ENCODE results near the gene PDE1C.

Gene PDE1C

DNA sequence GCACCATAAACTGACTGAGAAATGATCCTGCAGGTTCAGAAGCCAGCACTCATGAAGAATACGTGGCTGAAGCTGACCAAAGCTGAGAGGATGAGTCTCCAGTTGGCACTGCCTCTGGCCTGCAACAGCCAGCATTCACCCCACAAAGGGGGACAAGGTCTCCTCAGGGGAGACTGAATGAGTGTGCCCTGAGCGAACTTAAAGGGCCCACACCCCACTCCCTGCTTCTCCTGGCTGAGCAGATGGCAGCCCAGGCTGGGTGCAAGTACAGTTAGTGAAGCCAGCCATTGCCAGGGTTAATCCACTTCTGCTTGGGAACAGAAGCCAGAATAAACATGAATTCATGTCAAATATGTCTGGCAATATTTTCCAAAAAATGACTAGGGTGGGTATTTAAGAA lies 285.1 kb downstream of the PDE1C start:
- DNase-seq, result peak in 2 of 58 donors; percentile 2 to 25

DNA sequence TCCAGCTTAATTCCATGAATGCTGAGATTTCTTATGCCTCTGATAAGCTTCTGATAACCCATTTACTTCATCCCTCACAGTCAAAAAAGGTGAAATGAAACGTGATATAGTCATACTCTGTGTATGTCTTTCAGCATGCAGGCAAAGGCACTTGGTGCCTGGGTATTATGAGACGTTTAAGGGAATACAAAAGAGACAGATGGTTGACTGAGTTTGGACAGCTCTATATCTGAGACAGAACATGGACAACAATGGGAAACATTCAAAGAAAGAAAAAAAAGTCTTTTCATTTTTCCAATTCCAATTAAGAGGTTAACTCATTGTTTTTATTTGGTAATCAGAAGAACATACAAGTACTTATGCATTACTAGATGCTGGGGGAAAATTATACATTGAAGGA lies 287.0 kb downstream of the PDE1C start:
- DNase-seq, result no peak

DNA sequence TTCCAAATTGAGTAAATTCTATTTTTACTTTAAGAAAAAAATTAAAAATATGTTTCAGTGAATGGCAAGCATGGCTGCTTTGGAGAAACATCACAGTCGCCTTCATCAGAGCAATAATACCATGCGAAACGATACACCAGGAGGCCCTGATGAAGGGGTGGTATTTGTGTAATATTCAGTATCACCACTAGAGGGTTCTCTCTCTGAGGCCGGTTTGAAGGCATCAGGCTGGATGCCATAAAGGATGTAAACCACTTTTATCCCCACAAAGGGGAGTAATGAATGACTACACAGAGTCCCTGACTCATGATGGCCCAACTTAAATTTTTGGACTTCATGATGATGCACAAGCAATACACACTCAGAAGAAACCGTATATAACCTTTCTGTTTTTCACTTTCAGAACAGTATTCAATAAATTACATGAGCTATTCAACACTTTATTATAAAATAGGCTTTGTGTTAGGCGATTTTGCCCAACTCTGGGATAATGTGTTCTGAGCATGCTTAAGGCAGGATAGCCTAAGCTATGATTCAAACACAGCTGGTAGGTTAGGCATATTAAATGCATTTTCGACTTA lies 287.7 kb downstream of the PDE1C start:
- DNase-seq, result peak in 5 of 58 donors; percentile 5 to 41 (median 7)

DNA sequence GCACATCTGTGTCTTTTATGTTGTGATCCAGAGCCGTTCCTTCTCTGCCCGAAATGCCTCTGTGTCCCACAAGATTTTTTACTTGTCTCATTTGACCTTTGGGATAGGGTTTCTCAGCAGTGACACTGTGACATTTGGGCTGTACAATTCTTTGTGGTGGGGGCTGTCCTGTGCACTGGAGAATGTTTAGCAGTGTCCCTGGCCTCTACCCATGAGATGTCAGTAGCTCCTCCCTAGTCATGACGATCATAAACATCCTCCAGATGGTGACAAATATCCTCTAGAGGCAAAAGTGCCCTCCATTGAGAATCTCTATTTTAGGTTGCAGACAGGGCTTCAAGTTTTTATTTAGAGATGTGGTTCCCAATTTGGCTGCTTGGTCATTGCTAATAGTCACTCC lies 291.9 kb downstream of the PDE1C start:
- DNase-seq, result no peak

DNA sequence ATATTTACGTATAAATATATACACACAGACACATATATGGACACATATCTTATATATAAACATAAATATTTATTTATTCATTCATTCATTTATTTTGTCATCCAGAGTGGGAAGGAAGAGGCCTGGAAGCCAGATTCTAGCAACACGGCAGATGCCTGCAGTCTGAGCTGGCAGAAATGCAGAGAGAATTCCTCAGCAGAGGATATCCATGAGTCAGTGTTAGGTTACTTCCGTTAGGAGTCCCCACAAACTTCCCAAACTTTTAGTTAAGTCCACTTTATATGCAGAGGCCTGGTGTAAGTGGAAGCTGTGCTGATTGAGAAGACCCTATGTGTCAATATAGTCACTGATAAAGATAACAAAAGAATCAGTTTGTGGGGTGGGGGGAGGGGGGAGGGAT lies 293.6 kb downstream of the PDE1C start:
- no peak for DNase-seq

DNA sequence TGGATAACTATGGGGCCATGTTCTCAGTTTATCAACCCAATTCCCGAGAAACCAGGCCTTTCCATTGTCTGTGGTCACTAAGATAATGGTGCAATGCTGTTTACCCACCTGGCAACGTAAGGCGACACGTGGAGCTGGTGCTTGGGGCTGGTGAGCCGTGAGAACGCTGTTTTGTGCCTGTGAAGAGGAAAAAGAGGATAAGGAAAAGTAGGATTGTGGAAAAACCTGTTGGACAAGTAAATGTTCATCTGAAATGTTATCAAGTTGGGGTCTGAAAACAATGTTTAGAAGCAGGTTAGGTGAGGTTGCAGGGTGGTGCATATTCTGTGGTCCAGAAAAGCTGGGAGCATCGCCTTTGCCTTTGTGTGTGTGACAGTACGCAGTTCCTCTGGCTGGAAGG lies 294.7 kb downstream of the PDE1C start:
- DNase-seq, result no peak

DNA sequence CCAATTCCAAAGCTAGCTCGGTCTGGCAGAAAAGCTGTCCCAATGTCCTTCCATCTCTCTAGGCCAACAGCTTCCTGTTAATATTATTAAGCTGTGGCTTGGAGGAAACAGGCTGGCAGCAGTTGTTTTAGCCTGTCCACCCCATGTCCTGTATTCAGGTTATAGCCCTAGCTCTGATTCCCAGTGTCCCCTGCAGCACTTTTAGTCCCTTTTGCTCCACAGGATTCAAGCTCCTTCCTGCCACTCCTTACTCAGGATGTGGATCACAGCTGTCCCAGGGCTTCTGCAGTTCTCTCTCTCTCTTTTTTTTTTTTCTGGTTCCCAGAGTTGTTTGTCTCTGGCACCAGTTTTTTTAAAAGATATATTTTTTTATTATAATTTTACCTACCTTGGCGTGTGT lies 298.0 kb downstream of the PDE1C start:
- no peak for DNase-seq

DNA sequence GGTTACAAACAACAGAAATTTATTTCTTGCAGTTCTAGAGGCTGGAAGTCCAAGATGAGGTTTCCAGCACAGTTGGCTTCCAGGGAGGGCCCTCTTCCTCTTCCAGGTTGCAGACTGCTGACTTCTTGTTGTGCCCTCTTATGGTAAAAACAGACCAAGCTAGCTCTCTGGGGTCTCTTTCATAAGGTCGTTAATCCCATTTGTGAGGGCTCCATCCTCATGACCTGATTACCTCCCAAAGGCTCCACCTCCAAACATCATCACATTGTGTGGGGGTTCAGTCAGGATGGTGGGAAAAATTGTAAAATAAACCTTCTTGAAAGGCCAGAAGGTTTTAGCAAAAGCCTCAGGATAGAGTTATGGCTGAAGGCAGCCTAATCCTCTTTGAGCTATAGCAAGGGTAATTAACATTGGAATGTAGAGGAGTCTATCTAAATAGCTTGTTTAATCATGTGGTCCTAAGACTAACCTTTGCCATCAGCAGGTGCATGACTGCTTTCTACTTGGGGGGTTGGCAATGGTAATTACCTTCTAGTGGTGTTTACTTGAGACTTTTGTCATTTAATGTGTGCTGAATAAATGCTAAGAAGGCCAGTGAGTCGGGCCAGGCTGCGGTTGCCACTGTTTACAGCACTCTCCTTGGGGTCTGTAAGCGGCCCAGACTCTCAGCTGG lies 302.4 kb downstream of the PDE1C start:
- no peak for DNase-seq

DNA sequence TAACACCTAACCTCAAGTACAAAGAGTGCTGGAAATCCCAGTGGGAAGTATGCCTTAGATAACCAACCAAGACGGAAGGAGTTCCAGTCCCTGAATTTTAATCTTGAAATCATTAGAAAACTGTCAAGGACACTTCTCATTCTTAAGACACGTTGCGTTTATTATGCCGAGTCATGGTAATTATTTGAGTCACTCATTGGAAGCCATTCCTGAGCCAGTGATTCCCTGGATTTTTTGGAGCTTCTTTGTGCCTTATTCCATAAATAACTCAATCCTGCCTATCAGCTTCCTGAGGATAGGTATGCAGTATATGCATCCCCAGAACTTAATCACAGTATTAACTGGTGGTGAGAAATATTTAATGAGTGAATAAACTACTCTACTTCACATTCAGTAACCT lies 305.7 kb downstream of the PDE1C start:
- DNase-seq, result no peak

DNA sequence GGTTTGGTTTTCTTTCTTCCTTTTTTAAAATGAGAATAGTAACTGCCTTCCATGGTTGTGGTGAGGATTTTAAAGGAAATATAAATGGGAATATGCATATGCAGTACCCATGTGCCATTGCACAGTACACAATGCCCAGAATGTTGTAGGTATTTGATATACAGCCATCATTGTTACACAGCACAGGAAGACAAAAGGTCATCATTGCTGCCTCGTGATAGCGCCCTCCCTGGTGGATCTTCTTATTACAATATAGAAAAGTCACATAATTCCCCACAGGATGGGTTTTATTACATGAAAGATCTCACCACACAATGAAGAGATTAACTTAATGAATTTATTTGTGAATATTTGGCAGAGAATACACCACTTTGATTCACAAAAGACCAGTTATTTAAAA lies 306.7 kb downstream of the PDE1C start:
- no peak for DNase-seq

DNA sequence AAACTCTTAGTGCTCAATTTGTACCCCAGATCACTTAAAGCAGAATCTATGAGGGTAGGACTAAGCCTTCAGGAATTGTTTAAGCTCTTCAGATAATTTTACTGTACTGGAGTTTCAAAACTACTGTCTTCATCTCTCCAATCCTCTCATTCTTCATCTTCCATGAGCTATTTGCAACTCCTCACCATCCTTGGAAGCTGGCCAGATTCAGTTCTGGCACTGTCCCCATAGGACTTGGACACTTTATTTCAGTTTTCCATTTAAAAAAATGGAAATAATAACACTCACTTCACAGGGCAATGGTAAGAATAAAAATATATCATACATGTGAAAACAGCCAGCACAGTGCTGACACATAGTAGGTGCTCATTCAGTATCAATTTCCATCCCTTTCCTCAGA lies 308.6 kb downstream of the PDE1C start:
- peak in 2 of 58 donors; percentile 1 to 12 for DNase-seq

DNA sequence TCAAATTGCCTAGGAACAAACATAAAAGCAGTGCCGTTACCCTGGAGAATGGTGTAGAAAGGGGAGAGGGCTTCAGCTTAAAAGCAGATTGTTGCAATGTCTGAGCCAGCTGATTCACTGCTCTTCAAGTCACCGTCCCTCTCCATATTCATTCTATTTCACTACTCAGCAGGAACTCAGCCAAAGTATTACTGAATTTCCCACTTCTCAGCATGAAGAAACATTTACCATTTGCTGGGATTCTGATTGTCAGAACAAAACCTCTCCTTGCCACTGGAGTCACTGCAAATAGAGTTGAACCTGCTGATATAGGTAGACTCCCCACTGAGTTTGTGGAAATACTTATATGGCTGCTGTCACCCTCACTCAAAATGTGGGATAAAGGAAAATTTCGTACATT lies 311.5 kb downstream of the PDE1C start:
- DNase-seq, result no peak

DNA sequence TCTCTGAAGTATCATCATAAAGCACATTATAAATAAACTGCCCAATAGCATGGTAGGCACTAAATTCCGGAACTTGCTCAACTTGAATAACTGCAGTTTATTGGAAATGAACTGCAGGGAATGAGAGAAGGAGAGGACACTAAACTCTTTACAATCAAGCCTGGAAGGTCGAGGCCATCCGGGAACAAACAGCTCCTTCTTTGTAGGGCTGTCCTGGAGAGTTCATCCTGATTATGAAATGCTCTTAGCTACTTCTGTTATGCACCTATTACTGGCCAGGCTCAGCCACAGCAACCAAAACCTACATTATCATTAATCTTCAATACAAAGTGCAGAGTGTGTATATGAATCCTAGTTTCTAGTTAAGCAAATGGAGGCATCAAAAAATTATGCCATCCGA lies 318.5 kb downstream of the PDE1C start:
- DNase-seq, result no peak

DNA sequence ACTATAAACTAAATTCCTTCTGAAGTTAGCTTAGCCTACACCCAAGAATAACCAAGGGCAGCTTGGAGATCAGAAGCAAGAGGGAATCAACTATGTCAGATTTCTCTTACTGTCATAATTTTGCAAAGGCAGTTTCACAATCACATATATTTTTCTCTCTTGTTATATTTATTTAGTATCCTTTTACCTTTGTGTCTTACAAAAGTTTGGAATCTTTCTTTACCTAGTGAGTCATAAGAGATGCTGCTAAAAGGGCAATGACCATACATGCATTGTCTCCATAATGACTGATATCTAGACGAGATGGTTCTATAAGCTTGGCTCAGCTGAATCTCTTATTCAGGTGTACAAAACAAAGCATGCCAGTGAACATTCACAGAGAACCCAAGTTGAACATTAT lies 322.1 kb downstream of the PDE1C start:
- DNase-seq, result no peak

DNA sequence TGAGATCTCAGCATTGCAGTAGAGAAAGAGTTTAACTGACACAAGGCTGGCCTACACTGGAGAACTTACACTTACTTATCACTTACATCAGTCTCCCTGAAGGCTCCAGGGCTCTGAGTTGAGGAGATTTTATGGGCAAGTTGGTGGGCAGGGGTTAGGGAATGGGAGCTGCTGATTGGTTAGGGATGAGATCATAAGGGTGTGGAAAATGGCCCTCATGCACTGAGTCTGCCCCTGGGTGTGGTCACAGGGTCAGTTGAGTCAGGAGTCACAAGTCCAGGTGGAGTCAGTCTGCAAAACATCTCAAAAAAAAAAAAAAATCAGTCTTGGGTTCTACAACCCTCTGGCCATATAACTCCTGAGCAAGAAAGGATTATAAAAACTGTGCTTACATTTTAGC lies 322.7 kb downstream of the PDE1C start:
- no peak for DNase-seq

DNA sequence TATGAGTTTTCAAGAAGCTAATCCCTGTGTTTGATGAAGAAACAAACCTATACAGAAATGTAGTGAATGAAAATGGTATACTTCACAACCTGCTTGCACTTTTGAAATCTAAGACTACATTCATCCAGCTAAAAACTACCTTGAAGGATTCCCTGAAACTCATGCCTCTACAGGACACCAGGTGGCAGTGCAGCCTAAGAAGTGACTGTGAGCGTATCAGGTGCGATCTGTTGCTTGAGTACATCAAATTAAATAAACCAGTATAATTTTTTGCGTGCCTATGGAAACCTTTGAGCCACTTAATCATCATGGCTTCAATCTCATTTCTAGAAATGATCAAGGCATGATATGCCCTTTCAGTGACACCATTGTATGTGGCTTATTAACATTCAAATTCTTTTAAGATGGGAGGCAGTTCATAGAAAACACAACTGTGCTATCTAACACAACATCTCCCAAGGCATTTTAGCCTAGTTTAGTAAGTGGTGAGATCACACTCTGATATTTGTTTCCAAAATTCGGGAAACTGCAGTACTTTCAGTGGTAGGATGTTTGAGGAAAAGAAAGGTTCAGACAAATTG lies 325.8 kb downstream of the PDE1C start:
- DNase-seq, result peak in 55 of 58 donors; percentile 3 to 81 (median 38)

DNA sequence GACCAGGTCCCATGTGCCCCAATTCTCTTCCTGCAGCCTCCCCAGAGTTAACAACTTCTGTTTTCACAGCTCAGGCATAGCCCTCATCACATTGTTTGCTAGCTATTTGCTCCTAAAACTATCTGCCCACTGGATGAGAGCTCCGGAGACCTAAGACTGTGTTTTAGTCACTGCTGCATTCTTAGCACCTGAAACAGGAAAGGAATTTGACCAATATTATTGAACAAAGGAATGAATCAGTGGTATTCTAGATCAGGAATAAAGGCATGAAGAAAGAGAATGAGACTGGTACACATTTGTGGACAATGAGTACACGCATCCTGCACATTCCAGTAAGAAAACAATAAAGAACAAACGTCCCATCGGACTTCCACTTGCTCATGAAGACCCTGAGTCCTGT lies 328.4 kb downstream of the PDE1C start:
- DNase-seq, result no peak

DNA sequence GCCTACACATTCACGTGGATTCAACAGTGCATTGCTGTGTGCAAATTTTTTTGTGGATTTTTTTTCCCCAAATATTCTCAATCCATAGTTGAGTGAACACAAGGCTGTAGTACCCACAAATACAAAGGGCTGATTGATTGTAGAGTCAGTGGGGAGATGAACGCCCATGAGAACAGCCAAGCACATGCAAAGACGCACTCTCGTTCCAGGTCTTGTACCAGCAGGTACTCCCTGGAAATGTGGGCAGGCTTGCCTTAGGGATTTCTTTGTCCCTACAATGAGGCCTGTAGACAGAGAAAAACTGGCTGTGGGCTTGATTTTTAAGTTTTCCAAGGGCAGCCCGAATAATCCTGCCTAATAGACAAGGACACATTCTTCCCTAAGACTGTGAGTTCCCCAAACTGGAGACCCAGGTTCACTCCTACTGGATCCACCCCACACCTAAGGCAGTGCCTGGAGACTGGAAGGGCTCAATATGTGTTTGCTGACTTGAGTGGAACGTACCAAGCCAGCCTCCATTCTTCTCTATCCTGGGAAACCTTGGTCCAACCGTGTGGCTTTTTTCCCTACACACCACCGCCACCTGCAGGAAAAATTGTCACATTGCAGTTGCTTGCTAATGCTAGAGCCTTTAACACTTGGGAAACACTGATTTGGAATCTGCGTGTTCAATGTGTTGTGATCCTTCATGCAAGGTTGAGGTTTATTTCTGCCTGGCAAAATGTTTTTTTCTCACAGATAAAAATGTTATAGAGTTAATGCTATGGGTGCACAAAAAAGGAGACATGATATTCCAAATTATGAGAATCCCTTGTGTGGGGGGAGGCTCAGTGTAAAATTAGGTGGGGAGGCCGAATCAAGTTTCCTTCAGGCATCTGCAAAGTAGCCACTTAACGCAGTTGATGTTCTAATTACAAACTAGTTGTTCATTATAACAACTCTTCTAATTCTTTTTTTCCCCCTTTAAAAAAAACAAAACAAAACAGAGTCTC lies 333.9 kb downstream of the PDE1C start:
- peak in 55 of 58 donors; percentile 3 to 79 (median 53) for DNase-seq

DNA sequence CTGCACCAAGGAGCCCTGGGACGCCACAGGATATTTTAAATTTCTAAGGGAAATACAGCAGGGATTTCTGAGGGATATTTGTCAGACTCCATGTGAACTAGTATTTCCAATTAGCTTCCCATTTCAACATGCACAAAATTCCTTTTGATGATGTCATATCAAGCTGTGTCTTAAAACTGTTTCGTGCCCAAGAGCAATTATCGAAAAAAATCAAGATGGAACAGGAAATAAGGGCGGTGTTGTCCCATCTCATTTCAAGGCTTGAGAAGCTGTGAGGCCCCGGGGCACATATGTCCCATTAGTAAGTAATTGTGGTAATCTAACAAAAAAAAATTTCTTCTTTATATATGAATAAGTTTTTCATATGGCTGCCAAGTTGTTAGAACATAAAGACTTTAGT lies 335.8 kb downstream of the PDE1C start:
- DNase-seq, result no peak

DNA sequence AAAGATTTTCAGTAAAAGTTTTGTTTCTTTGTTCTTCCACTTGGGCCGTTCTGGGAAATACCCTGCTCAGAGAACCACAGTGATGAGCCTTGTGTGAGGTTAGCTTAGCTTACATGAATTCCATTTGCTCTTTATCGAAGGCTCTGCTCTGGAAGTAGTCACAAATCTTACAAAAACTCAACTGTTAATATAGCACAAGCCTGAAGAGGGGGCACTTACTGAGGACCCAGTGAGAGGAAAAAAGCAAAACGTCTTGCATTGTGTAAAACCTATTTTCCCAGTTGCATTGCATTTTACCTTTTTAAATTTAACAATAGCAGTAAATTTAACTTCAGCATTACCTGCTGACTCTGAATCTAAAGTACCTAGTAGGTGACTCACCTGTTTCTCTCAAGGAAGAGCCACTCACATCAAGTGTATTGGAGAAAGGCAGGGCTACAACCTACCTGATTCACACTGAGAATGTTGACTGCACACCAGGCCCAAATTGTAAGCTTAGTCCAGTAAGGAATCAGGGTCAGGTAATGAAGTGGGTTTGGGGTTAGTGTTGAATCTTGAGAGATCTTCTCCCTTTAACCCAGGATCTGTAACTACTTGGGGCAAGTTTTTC lies 340.9 kb downstream of the PDE1C start:
- DNase-seq, result no peak

DNA sequence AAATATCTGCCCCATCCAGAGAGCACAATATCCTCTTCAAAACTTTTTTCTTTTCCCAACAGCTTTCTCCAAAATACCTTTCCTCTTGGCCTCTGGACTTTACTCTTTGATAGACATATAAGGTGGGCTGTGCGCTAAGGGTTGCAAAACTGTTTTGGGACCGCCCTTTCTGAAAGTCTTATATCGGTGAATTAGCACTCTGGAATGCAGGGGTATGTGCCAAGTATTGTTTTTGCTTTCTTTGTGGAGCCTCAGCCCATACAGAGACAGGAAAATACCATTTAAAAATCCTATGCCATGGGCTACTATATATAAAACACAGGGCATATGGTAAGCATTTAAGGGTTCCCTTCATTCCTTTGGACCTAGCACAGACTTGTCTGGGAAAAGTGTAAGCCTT lies 345.5 kb downstream of the PDE1C start:
- DNase-seq, result no peak

DNA sequence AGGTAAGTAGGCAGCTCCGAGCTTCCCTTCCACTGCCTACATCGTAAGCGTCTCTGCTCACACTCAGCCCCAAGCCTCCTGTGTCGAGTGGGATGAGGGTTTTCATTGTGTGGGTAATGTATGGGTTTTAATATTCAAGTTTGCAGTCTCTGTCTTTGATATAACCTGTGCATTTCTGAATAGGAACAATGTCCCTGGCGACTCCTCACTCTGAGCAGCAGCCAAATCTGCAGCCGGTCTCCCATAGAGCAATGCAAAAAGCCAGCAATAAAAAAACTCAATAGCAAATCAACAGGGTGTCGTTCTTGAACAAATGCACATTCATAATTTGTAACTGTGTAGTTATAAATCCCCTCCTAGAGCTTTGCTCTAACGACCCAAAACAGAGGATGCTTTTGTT lies 349.8 kb downstream of the PDE1C start:
- no peak for DNase-seq
